Activated CD8-positive, alpha-beta memory T cell treated with anti-CD3 and anti-CD28 coated beads, Interleukin-2, amount 50 U/mL, for 4 hours (primary cell): Measurements from ENCODE around the gene BFSP1.

Source experiments
- DNase-seq: peaks from one replicate; pipeline ENCODE4 v3.0.0-alpha.2; 2020

Gene BFSP1

DNA sequence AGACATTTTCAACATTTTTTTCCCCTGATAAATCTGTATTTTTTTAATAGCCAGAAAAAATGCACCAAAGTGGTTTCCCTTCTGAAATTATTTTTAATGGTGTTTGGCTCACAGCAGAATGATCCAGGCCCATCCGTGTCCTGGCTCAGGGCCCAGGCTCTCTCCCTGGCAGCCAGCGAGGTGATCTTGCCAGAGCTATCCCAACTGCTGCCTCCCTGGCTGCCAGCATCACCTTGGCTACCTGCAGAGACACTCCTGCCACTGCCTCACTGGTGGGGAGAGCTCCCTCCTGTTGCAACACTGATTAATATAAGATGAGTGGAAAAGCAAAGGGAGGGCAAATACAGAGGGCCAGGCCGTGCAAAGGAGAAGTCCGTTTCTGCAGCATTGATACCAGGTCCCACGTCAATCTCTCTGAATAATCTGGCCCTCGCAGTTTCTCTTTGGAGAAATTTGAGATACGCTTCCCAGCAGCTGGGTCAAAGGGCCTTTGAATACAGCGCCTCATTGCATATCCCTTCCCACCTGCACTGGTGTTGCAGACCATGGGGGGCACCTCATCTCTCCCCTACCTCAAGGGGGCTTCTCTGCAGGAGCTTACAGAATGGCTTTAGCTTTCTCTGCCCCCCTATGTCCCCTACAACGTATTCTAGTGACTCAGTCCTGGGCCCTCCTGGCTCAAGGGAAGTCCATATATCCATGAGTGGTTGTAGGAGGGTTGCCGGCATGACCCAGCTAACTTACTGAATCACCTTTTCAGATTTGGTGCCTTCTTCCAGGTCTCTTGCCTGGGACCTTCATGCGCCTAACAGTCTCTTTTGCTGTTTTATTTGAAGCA is 25.9 kb upstream of the BFSP1 start:
- no peak for DNase-seq

DNA sequence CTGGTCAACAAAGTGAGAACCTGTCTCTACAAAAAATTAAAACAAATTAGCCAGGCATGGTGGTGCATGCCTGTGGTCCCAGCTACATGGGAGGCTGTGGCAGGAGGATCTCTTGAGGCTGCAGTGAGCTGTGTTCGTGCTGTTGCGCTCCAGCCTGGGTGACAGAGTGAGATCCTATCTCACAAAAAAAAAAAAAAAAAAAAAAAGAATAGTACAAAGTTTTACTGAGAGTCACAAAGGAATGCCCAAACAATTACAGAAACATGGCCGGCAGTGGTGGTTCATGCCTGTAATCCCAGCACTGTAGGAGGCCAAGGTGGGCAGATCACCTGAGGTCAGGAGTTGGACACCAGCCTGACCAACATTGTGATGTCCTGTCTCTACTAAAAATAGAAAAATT is 23.9 kb upstream of the BFSP1 start:
- DNase-seq, result no peak

DNA sequence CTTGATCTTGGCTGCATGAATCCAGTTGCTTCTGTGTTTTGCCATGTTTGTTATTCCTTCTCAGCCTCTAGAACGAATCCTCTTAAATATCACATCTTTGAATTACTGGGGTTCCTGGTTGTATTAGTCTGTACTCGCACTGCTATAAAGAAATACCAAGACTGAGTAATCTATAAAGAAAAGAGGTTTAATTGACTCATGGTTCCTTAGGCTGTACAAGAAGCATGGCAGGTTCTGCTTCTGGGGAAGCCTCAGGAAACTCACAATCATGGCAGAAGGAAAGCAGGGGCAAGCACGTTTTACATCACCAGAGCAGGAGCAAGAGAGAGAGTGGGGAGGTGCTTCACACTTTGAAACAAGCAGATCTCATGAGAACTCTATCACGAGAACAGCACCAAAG is 18.0 kb upstream of the BFSP1 start:
- DNase-seq, result no peak

DNA sequence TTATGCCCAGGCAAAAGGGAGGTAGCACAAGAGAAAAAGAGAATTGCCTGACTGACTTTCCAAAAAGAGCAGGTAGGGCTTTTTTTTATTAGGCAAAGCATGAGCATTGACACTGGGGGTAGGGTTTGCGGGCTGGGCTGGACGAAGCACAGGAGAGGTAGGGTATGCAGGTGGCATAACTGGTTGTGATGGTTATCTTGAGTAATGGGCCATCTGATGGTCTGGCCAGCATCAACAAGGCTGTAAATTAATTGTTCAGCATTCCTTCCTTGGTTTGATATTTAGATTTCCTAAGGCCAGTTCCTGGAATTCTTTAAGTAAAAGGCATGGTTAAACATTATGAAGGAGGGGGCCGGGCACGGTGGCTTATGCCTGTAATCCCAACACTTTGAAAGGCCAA is 13.9 kb upstream of the BFSP1 start:
- no peak for DNase-seq

DNA sequence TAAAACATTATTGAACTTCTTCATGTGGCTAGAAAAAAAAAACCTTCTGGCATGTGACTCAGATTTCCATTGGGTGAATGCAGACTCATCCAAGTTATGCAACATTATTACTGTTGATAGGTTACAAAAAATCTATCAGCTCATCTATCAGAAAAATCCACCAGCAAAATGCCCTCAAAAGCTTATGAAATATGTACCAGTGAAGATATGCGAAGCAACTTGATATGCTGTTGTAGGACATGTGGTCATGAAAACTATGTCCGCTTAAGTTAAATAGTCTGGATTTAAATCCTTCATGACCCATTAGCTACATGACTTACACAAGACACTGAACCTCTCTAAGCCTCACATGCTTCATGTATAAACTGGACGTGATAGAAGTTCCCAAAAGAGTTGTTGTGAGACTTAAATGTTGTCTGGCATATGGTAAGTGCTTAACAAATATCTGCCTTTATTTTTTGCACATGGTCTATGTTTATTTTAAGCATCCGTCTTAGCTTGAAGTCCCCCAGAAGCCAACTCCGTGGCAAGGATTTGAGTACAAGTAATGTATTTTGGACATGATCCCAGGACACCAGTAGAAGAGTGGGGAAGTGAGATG is 12.5 kb upstream of the BFSP1 start:
- DNase-seq, result no peak

DNA sequence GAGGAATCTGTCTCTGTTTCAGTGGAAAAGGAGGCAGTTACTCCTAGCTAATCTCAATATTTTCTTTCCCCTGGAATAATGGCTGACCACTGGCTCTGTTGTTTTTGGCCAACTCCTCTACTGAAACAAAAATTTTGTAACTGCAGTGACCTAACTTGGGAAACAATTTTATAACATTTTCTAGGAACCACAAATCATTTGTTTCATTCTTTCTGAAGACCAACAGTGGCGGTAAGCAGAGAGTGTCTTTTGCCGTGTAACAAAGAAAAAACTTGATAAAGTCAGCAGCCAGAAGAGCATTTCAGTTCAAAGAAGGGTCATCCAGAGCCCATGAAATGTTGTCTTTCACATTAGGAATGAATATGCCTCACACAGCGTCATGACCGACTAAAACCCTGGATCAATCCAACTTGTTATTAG is 11.8 kb upstream of the BFSP1 start:
- DNase-seq, result no peak

DNA sequence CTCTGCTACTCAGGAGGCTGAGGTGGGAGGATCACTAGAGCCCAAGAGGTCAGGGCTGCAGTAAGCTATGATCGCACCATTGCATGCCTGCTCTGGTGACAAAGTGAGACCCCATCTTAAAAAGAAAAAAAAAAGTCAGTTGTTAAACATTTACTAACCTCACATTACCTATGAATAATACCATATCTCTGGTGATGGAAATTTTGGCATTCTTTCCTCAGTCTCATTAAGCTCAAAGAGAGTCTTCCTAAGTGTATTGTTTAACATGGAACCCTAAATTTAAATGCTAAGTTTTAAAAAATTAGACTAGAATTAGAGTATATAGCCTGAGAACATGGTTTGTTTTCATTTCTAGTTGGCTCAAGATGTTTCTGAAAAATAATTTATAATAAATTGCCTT is 11.3 kb upstream of the BFSP1 start:
- no peak for DNase-seq

DNA sequence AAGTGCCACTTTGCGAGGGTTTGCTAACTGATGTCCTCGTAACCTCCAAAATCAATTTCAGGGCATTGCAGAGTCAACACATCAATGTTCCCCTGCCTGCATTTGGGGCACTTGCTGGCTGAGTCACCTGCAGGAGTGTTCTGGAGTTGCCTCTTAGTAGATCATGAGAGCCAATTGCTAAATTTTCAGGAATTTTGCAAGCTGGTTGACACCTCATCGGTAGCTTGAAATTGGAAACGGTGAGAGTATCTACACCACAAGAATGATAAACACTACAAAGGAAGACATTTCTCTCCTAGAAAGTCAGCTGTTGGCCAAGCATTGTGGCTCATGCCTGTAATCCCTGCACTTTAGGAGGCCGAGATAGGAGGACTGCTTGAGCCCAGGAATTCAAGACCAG is 10.8 kb upstream of the BFSP1 start:
- DNase-seq, result no peak

DNA sequence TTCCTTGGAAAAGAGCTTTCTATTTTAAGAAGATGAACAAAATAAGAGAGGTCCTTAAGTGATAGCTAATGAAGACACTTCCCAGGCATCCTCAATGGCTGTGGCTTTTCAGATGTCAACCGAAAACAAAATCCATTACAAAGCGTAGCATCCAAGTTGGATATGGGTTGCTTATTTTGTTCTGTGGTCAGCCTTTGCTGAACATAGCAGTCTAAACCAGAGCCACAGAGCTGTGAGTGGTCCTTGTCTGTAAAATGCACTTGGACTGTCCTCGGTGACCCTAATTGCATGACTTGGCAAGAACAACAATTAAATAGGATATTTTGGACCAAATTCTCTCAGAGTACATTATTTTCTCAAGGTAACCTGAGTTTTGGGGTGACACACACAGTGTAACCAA is 10.4 kb upstream of the BFSP1 start:
- DNase-seq, result no peak

DNA sequence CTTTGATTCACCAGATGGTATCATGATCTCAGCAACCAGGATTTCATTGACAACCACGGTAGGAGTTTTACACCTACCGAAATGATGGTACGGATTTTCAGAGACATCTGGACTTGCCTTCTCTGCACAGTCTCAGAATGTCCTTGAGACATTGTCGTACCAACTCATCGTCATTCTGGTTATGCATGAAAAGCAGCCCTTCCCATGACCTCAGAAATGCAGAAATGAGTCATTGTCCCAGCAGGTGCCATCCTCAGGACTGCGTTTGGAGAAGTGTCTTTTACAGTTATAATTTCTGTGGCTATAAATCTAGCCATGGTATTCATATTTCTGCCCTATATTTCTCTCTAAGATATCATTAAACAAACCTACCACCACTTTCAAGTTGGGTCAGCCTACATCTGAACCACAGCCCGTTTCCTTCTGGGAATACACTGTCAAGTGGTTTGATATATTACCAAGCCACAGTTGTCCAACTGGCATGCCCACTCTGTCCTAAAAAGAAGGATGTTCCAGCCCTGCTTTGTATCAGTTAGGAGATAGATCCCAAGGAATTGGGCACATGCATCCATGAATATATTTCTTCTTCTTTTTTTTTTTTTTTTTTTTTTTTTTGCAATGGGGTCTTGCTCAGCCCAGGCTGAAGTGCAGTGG is 7.5 kb upstream of the BFSP1 start:
- DNase-seq, result no peak

DNA sequence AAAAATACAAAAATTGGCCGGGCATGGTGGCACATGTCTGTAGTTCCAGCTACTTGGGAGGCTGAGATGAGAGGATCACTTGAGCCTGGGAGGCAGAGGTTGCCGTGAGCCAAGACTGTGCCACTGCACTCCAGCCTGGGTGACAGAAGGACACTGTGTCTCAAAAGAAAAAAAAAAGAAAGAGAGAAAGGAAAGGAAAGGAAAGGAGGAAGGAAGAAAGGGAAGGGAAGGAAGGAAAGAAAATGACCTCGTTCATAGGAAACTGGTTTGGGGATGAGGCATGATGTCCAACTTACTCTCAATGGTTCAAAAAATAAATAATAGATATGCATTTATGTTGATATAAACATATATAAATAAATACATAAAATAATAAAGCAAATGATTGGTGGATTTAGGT is 6.8 kb upstream of the BFSP1 start:
- DNase-seq, result no peak

DNA sequence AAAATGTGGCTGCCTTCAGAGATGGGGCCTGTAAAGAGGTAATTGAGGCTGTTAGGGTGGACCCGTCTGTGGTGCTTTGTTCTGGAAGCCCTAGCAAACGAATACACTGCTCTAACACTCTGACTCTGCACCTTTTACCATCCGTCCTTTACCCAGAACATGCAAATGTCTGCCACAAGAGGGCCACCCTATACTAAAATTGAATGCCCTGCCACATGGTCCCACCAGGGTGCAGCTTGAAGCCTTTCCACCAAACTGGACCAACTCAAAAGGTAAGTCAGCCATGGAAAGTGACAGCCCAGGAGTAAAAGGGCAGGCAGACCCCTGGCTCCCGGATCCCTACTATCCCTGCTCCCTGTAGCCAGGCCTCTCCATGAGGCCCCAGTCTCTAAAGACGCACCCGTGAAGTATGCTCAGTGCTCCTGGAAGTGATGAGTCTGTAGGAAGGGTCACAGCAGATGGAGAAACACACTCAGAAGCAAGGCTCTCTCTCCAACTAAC is 5.8 kb upstream of the BFSP1 start:
- peak; percentile 59 for DNase-seq

DNA sequence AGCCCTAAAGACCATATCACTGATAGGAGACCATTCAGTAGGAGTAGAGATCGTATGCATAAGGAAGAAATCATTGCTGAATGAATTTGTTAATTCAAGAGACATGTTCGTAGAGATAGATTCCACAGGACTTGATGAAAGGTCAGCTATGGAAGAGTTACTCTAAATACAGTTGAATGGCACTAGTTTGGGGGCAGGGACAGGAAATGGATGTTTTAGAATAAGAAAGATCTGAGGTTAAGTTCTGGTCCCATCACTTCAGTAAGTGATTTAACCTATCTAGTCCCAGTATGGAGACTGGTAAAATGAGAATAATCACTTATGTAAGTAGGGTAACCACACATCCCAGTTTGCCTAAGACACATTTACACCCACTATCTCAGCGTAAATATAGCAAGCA is 2.9 kb upstream of the BFSP1 start:
- DNase-seq, result no peak

DNA sequence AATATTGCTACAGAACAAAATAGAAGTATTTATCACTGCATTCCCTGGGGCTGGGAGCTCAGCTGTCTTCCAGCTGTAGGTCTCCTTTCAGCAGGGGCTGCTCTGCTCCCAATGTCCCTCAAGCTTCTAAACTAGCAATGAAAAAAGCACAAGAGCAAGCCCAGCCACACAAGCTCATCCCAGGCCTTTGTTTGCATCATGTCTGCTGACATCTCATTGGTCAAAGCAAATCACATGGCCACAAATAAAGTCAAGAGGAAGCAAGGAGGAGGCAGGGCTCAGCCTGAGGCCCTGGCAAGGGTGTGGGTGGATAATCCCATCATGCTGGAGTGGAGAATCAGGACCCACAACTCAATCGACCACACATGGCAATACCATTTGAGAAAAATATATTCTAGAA is 2.2 kb upstream of the BFSP1 start:
- no peak for DNase-seq

DNA sequence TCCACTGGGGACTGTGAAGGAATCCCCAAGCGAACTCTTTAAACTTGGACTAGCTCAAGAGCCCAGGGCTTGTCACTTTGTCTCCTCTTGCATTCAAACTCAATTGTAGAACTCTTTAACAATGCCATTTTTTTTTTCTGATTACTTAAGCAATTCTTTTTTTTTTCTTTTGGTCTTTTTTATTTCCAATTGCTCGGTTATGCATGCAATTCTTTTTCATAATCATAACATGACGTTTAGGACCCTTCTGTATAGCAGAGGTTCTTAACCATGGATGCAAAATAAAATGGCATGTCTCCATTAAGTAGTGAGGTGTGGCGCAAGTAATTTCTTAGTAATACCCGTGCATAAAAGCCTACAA is 466 bp upstream of the BFSP1 start:
- no peak for DNase-seq

DNA sequence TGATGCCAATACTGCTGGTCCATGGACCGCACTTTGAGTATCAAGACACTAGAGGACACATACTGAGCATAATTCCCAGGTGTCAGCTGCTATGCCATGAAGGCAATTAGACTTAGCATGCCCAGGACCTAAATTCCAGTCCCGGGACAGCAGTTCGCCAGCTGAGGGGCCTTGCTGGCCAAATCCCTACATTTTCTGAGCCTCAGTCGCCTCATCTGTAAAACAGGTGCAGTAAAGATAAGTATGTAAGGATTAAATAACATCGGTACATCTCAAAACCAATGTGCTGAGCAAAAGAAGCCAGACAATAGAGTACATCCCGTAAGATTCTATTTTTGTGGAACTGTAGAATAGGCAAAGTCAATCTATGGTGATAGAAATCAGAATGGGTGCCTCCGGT is 1.0 kb downstream of the BFSP1 start:
- no peak for DNase-seq

DNA sequence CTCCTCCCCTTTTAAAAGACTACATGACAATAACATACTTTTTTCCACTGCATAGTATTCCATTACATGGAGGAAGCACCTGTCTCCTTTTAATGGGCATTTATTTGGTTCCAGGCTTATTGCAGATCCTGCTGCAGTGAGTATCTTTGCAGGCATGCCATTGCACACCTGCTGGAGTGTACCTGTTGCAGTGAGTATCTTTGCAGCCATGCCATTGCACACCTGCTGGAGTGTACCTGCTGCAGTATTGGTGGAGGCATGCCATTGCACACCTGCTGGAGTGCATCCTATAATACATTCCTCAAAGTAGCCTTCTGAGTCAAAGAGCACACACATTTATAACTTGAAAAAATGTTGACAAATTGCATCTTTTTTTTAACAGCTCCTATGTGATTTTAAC is 1.6 kb downstream of the BFSP1 start:
- DNase-seq, result no peak

DNA sequence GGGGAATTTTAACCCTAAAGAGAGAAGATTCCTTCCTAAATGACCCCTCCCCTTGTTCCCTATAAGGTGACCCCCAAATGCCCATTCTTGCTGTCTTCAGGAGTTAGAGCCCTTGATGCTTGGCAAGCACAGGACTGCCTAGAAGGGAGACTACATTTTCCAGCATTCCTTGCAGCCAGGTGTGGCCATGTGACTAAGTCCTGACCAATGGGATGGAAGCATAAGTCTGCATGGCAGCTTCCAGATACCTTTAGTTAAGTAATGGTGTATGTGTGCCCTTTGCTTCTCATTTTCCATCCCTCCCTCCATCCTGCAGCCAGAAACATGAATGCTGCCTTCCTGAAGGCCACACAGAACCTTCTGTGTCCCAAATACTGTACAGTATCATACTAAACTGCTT is 5.5 kb downstream of the BFSP1 start:
- DNase-seq, result no peak

DNA sequence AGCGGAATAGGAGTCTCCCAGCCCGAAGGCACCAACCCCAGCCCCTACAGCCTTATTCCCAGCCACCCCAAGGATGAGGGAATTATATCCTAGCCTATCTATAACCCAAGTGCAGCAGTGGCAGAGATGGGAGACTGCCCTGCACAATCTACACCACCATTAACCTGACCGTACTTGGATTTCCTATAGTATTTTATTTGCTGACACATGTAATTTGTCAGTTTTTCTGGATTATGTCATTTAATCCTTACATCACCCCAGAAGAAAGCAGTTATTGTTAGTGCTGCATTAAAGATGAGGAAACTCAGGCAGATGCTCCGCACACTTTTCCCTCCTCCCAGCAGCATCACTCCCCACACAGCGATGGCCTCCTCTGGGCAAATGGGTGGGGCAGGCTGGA is 6.0 kb downstream of the BFSP1 start:
- DNase-seq, result no peak

DNA sequence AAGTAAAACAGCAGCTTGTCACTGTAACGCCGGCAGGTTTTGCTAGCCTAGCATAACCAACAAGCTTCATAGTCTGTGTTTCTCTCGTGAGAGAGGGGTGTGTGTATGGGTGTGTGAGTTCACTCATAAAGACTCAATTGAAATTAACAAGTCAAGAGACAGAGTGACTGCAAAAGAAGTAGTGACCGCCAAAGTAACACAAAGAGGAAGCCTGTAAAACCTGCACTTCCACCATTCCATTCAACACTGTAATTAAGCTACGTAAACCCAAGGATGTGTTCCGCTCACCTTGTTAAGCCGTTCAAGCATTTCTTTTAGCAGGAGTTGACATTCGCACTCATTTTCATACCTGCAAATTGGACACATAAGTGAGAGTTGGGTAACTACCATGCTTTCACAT is 6.6 kb downstream of the BFSP1 start:
- DNase-seq, result no peak

DNA sequence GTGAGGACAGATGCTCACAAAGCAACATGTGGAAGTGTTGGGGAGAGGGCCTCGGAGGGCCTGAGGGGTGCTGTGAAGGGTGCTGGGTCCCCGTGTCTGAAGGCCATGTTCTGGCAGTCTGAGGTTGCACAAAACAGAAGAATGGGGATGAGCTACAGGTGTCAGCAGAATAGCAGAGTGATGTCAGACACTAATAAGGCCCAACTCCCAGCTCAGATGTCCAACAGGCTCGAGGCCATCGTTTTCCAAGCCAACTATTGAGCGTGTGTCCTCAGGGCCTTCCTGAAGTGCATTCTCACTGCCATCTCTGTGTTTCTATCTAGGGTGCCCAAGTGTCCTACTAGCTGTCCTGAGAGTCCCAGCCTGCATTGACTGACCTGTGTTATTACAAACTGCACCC is 7.9 kb downstream of the BFSP1 start:
- no peak for DNase-seq

DNA sequence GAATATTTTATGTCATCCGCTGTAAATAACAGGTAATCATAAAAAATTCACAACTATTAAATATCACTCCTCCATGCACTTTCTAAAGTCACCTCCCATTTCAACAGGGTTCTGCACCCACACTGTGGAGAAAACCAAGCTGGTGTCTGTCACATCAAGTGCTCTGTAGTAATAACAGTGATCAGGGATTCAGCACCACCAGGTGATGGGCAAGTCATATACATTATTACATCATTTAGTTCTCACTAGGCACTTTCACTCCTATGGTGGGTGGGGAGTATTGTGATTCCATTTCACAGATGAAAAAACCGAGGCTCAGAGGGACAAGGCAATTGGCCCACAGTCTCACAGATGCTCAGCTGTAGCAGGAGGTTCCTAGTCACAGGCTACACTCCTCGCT is 8.7 kb downstream of the BFSP1 start:
- no peak for DNase-seq

DNA sequence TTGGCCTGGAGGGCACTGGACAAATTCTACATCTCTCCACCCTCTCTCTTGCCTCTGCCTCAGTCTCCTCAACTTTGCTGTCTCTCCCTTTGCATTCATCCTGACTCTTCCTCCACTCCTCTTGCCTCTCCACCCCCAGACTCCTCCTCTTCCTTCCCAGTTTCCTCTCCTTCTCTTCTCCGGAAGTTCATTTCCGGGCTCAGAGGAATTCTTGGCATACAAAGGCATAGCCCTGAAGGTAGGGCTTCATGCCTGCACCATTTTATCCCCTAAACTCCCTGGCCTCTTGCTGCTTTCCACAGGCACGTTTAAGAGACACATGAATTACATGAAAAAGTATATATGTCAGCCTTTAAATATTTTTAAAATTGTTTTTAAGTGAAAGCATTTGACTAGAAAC is 10.6 kb downstream of the BFSP1 start:
- DNase-seq, result no peak

DNA sequence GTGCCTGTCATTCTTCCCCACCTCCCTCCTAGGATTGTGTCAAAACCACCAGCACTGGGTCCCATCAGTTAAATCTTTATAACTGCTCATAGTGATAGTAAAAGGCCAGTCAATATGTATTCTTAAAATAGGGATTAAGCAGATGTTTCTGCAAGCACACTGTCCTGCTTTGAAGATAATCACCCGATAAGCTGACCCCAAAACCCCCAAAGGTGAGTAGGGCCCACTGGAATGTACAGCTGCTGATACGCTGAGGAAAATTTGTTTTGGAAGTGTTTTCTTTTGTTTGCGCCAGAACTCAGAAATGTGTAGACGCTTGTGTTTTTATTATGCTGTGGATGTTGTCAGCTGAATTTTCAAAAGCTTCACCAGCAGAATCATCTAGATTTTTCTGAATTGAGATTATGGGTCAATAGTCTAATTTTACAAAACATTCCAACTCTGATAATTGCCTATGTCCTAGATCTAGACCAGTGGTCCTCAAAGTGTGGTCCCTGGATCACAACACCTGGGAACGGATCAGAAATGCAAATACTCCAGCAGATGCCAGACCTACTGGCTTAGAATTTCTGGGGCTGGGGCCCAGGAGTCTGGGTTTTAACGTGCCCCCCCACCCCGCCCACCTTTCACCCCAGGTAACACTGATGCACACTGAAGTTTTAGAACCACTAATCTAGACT is 11.4 kb downstream of the BFSP1 start:
- no peak for DNase-seq
